IMR-90 (cell line): ENCODE results near the gene PID1. TPM values are rescaled to one million over a fixed set of nuclear protein-coding genes. Genes with fewer than 3 reads are reported as not detected.

Experiments used
- ATAC-seq: fragments of 200-7000 bp; cut with Tn5 transposase; 2 replicates; pipeline ENCODE4 v1.9.1; 2020; ENCODE audit warnings: low read depth, mild to moderate bottlenecking, moderate library complexity
- BruUV-seq: library from RNA; stranded (reverse); fragments of 400-500 nt; replicated peaks from 2 replicates; lab custom pipeline; 2021; lab: Mats Ljungman, UMichigan
- CTCF ChIA-PET: fragments of 300-600 bp; formaldehyde crosslinking; extraction: SDS; loops from one replicate; lab custom pipeline; 2021; ENCODE audit warnings: antibody characterized with exemption; lab: Yijun Ruan, JAX
- POLR2A ChIA-PET: fragments of 300-600 bp; sonication (Branson Sonifier 250); formaldehyde crosslinking; loops from one replicate; lab custom pipeline; 2022; ENCODE audit warnings: antibody characterized with exemption; ENCODE audit not compliant: unreplicated experiment; lab: Charles Lee
- DNase-seq: peaks from one replicate; pipeline ENCODE4 v3.0.0; 2013
- H2AFZ ChIP-seq: replicated peaks from 2 replicates; pipeline ENCODE3; 2013; ENCODE audit warnings: low read length, mild to moderate bottlenecking; ENCODE audit not compliant: poor library complexity
- H2AK5ac ChIP-seq: 2 replicates; pipeline ENCODE4 v1.6.1; 2013; ENCODE audit warnings: low read depth, low read length, inconsistent platforms
- H2AK9ac ChIP-seq: replicated peaks from 2 replicates; pipeline ENCODE3; 2013; ENCODE audit warnings: mild to moderate bottlenecking, low read depth, low read length, moderate library complexity; ENCODE audit not compliant: poor library complexity
- H2BK120ac ChIP-seq: 2 replicates; pipeline ENCODE4 v1.6.1; 2013; ENCODE audit warnings: low read depth, low read length, inconsistent platforms
- H2BK15ac ChIP-seq: 3 replicates; pipeline ENCODE4 v1.6.1; 2013; ENCODE audit warnings: low read depth, low read length, inconsistent platforms
- H2BK20ac ChIP-seq: 2 replicates; pipeline ENCODE4 v1.6.1; 2013; ENCODE audit warnings: low read depth, mild to moderate bottlenecking, inconsistent platforms, low read length, moderate library complexity
- H2BK5ac ChIP-seq: 2 replicates; pipeline ENCODE4 v1.6.1; 2013; ENCODE audit warnings: mild to moderate bottlenecking, low read depth, low read length, inconsistent platforms; ENCODE audit not compliant: poor library complexity, severe bottlenecking
- H3K14ac ChIP-seq: replicated peaks from 2 replicates; pipeline ENCODE4 v1.6.1; 2013; ENCODE audit warnings: low read depth, low read length, inconsistent platforms
- H3K18ac ChIP-seq: 2 replicates; pipeline ENCODE4 v1.6.1; 2013; ENCODE audit warnings: low read depth, low read length, control low read depth
- H3K23ac ChIP-seq: 2 replicates; pipeline ENCODE4 v1.6.1; 2013; ENCODE audit warnings: low read depth, low read length, inconsistent platforms
- H3K27ac ChIP-seq: 2 replicates; pipeline ENCODE4 v1.5.1; 2013; ENCODE audit warnings: mild to moderate bottlenecking, control low read depth, low read length; ENCODE audit not compliant: insufficient read depth
- H3K27me3 ChIP-seq: 2 replicates; pipeline ENCODE4 v1.6.1; 2013; ENCODE audit warnings: low read length; ENCODE audit not compliant: control insufficient read depth, insufficient read depth
- H3K36me3 ChIP-seq: 2 replicates; pipeline ENCODE4 v1.6.1; 2013; ENCODE audit warnings: low read length, mixed read lengths; ENCODE audit not compliant: control insufficient read depth, insufficient read depth
- H3K4ac ChIP-seq: 2 replicates; pipeline ENCODE4 v1.6.1; 2013; ENCODE audit warnings: low read depth, low read length, inconsistent platforms
- H3K4me1 ChIP-seq: 2 replicates; pipeline ENCODE4 v1.6.1; 2013; ENCODE audit warnings: low read length, mixed read lengths; ENCODE audit not compliant: control insufficient read depth, insufficient read depth
- H3K4me2 ChIP-seq: 2 replicates; pipeline ENCODE4 v1.6.1; 2013; ENCODE audit warnings: low read depth, mild to moderate bottlenecking, control low read depth, low read length, moderate library complexity
- H3K4me3 ChIP-seq: 2 replicates; pipeline ENCODE4 v1.5.1; 2013; ENCODE audit warnings: low read depth, mild to moderate bottlenecking, control low read depth, low read length, moderate library complexity; ENCODE audit not compliant: insufficient read depth
- H3K56ac ChIP-seq: 2 replicates; pipeline ENCODE4 v1.6.1; 2013; ENCODE audit warnings: low read length, inconsistent platforms; ENCODE audit not compliant: insufficient read depth; ENCODE audit errors: extremely low read depth
- H3K79me1 ChIP-seq, 2 experiments: 2 replicates each; pipeline ENCODE4 v1.6.1; 2013; ENCODE audit warnings: low read length in 2 of 2, inconsistent platforms in 1 of 2, low read depth in 1 of 2
- H3K9ac ChIP-seq: 2 replicates; pipeline ENCODE4 v1.6.1; 2013; ENCODE audit warnings: low read depth, low read length, control low read depth
- H3K9me1 ChIP-seq: 2 replicates; pipeline ENCODE4 v1.6.1; 2013; ENCODE audit warnings: low read length, inconsistent platforms; ENCODE audit not compliant: insufficient read depth
- H3K9me3 ChIP-seq: 2 replicates; pipeline ENCODE4 v1.6.1; 2013; ENCODE audit warnings: low read length; ENCODE audit not compliant: control insufficient read depth, insufficient read depth
- H4K20me1 ChIP-seq: 2 replicates; pipeline ENCODE4 v1.6.1; 2013; ENCODE audit warnings: low read length, inconsistent platforms; ENCODE audit not compliant: insufficient read depth
- H4K5ac ChIP-seq: 2 replicates; pipeline ENCODE4 v1.6.1; 2013; ENCODE audit warnings: mild to moderate bottlenecking, low read depth, low read length, control low read depth
- H4K8ac ChIP-seq, 2 experiments: 2 replicates each; pipeline ENCODE4 v1.6.1; 2013; ENCODE audit warnings: low read depth in 2 of 2, low read length in 2 of 2, control low read depth in 1 of 2, inconsistent platforms in 1 of 2
- H4K91ac ChIP-seq: 2 replicates; pipeline ENCODE4 v1.6.1; 2013; ENCODE audit warnings: low read depth, low read length, inconsistent platforms; ENCODE audit not compliant: insufficient read depth
- BHLHE40 ChIP-seq: fragments of 150-350 bp; IDR thresholded peaks from 2 replicates; pipeline ENCODE4 v1.6.1; 2016; ENCODE audit warnings: mild to moderate bottlenecking, low read depth, low read length
- CEBPB ChIP-seq: IDR thresholded peaks from 2 replicates; pipeline ENCODE4 v1.6.1; 2012; ENCODE audit warnings: low read depth, low read length, improper control_type of control experiment
- CHD1 ChIP-seq: IDR thresholded peaks from 2 replicates; pipeline ENCODE4 v1.6.1; 2012; ENCODE audit warnings: low read depth, low read length, improper control_type of control experiment
- MAFK ChIP-seq: IDR thresholded peaks from 2 replicates; pipeline ENCODE4 v1.6.1; 2012; ENCODE audit warnings: low read depth, low read length, improper control_type of control experiment
- MAZ ChIP-seq: IDR thresholded peaks from 2 replicates; pipeline ENCODE4 v1.6.1; 2012; ENCODE audit warnings: low read depth, mild to moderate bottlenecking, low read length, improper control_type of control experiment, moderate library complexity, borderline replicate concordance
- MXI1 ChIP-seq: IDR thresholded peaks from 2 replicates; pipeline ENCODE4 v1.6.1; 2012; ENCODE audit warnings: low read depth, mild to moderate bottlenecking, low read length, moderate library complexity, borderline replicate concordance
- POLR2A ChIP-seq: IDR thresholded peaks from 2 replicates; pipeline ENCODE4 v1.6.1; 2012; ENCODE audit warnings: mild to moderate bottlenecking, low read depth, low read length
- RCOR1 ChIP-seq: IDR thresholded peaks from 2 replicates; pipeline ENCODE4 v1.6.1; 2012; ENCODE audit warnings: mild to moderate bottlenecking, low read length, improper control_type of control experiment; ENCODE audit not compliant: insufficient replicate concordance
- SMC3 ChIP-seq: fragments of 150-350 bp; IDR thresholded peaks from 2 replicates; pipeline ENCODE4 v1.6.1; 2016; ENCODE audit warnings: low read depth, mild to moderate bottlenecking, antibody characterized with exemption, low read length, moderate library complexity
- WGBS, 2 experiments: methylation state at CpG; one replicate each; pipeline versions ENCODE4 v1.1.5 to v1.1.7; 2013; ENCODE audit warnings: missing lambda C conversion rate in 2 of 2; ENCODE audit not compliant: insufficient read length in 1 of 2; ENCODE audit errors: extremely low coverage in 2 of 2; 5-methylcytosine and 5-hydroxymethylcytosine counted together
- dilution Hi-C: fragments of 300-500 bp; cut with HindIII; formaldehyde crosslinking; loops from one replicate; pipeline ENCODE4 v1.14.3; 2018; ENCODE audit warnings: low sequenced_read_pairs; ENCODE audit not compliant: unreplicated experiment
- in situ Hi-C: fragments of 300-500 bp; cut with MboI; formaldehyde crosslinking; loops from 3 replicates; pipeline ENCODE4 v1.14.3; 2019; ENCODE audit warnings: low sequenced_read_pairs, inconsistent platforms, mixed read lengths
- intact Hi-C: fragments of 100-400 bp; cut with micrococcal nuclease; formaldehyde crosslinking; loops from 2 replicates; pipeline ENCODE4 v1.10.0; 2022
- polyA plus RNA-seq, 3 experiments: library from polyadenylated mRNA; depleted of rRNA; stranded (reverse); fragments of >200 nt; gene quantifications; 2 replicates each; pipeline ENCODE4 v1.2.3, GENCODE V29; 2012; ENCODE audit warnings: low replicate concordance in 1 of 3
- total RNA-seq: library from RNA; depleted of rRNA; stranded (reverse); fragments of >200 nt; gene quantifications from 2 replicates; pipeline ENCODE4 v1.2.3, GENCODE V29; 2012
- TF ChIP-seq, protein P1 (sequence below): fragments of 150-350 bp; IDR thresholded peaks from 2 replicates; pipeline ENCODE4 v1.6.1; 2017; ENCODE audit warnings: mild to moderate bottlenecking, antibody characterized with exemption, low read length, low read depth
- TF ChIP-seq, protein P2 (sequence below): conservative IDR thresholded peaks from 2 replicates; pipeline ENCODE4 v1.5.1; 2012; ENCODE audit warnings: mild to moderate bottlenecking, low read depth, low read length, improper control_type of control experiment

Gene PID1
- total and polyA plus RNA-seq, 2 of the 4 experiments (the other 2 are of a cell fraction) = 0.90 to 1.9 TPM

DNA sequence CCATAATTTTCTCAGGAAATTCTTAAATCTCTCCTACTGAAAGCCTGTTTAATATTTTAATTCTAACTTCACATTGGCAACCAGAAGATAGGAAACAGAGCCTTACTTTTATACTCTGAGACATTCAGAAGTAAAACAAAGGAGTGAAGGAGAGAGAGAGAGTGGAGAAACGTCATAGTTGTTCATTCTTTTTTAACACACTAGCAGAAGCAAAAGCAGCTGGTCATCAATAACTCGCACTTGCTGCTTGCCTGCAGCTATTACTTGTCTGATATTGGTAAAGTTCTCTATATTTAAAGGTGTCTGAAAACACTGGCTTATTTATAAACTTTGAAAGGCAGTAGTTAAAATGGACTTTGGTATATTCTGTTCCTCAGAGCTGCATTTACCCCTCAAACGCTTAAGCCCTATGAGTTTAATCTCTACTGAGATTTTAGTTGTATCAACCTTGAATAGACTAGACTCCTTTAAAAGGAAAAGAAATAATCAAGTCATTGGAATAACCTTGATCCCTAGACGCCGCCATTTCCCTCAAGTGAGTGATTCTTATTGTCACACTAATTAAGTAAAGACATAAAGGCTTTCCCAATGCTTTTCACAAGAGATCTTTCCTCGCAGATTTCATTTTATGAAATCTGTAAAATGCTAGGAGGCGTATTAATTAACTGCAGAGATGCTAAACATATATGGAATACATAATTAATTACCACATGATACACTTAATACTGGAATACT, 182.0 kb downstream of the PID1 start:
- POLR2A ChIA-PET = no interaction called here
- Histone ChIP-seq H4K91ac (no peak overlapping the region), H2AK5ac (no peak overlapping the region), H3K36me3 (no peaks in the 10 kb centered on the region), H3K9me3 (no peaks in the 10 kb centered on the region; the same call in 1 of the 2 replicates), H2BK20ac (no peak overlapping the region), H3K4me2 (no peak overlapping the region), H4K5ac (no peak overlapping the region), H3K4me1 (no peaks in the 10 kb centered on the region), H4K8ac (no peak overlapping the region), H3K14ac (no peak overlapping the region), H3K23ac (no peak overlapping the region), H3K27me3 (no peaks in the 10 kb centered on the region), H2BK5ac (no peak overlapping the region), H3K4ac (no peak overlapping the region), H3K18ac (no peak overlapping the region), H4K20me1 (no peaks in the 10 kb centered on the region), H2BK120ac (no peak overlapping the region), H3K9me1 (no peaks in the 10 kb centered on the region), H2AK9ac (no peak overlapping the region), H2AFZ (no peak overlapping the region), H3K4me3 (no peak overlapping the region), H3K79me1 (no peaks in the 10 kb centered on the region), H3K27ac (no peak overlapping the region), H3K56ac (no peak overlapping the region), H3K9ac (no peak overlapping the region), H2BK15ac (no peak overlapping the region)
- no CpG with 5 or more reads among the region's 7 CpGs for WGBS, 2 experiments
- CTCF ChIA-PET = no interaction called here
- no peak for TF ChIP-seq MAFK
- no peak for TF ChIP-seq MXI1
- TF ChIP-seq CHD1 = no peak
- no peak for TF ChIP-seq BHLHE40
- TF ChIP-seq, protein P1, sequence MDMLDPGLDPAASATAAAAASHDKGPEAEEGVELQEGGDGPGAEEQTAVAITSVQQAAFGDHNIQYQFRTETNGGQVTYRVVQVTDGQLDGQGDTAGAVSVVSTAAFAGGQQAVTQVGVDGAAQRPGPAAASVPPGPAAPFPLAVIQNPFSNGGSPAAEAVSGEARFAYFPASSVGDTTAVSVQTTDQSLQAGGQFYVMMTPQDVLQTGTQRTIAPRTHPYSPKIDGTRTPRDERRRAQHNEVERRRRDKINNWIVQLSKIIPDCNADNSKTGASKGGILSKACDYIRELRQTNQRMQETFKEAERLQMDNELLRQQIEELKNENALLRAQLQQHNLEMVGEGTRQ = no peak
- no peak for TF ChIP-seq MAZ
- no peak for TF ChIP-seq POLR2A
- no peak for TF ChIP-seq SMC3
- no peak for TF ChIP-seq RCOR1
- TF ChIP-seq CEBPB = no peak
- TF ChIP-seq, protein P2, sequence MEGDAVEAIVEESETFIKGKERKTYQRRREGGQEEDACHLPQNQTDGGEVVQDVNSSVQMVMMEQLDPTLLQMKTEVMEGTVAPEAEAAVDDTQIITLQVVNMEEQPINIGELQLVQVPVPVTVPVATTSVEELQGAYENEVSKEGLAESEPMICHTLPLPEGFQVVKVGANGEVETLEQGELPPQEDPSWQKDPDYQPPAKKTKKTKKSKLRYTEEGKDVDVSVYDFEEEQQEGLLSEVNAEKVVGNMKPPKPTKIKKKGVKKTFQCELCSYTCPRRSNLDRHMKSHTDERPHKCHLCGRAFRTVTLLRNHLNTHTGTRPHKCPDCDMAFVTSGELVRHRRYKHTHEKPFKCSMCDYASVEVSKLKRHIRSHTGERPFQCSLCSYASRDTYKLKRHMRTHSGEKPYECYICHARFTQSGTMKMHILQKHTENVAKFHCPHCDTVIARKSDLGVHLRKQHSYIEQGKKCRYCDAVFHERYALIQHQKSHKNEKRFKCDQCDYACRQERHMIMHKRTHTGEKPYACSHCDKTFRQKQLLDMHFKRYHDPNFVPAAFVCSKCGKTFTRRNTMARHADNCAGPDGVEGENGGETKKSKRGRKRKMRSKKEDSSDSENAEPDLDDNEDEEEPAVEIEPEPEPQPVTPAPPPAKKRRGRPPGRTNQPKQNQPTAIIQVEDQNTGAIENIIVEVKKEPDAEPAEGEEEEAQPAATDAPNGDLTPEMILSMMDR = no peak
- intact Hi-C loops = no loop called here
- no TSS peak for BruUV-seq
- in situ Hi-C loops = no loop called here
- DNase-seq = no peak
- no peak for ATAC-seq
- dilution Hi-C loops = no loop called here
